SJSA1 (cell line): ENCODE data around the gene ULK1. TPM values are rescaled to one million over a fixed set of nuclear protein-coding genes. Genes with fewer than 3 reads are reported as not detected.

Experiments
- total RNA-seq: library from RNA; depleted of rRNA; stranded (reverse); fragments of >200 nt; shearing (Covaris generic); gene quantifications from 2 replicates; pipeline ENCODE4 v1.2.3, GENCODE V29; 2014; rRNA removed

Gene ULK1
- total RNA-seq, 1 experiment from 2014 or later = 2.9 TPM

Other genes with a start within 250 kb of the ULK1 start
- 26.8 and 27.0 TPM in 2 replicates for gene SFSWAP, start 183.5 kb upstream of the ULK1 start, total RNA-seq
- 3.1 and 3.4 TPM in 2 replicates for gene MMP17, start 66.2 kb upstream of the ULK1 start, total RNA-seq
- 7.0 and 14.3 TPM in 2 replicates for gene PUS1, start 34.7 kb downstream of the ULK1 start, total RNA-seq
- gene EP400, start 55.3 kb downstream of the ULK1 start, total RNA-seq = 9.7 and 10.3 TPM in 2 replicates
- 8.9 and 11.8 TPM in 2 replicates for gene DDX51, start 249.7 kb downstream of the ULK1 start, total RNA-seq
- 10.1 and 11.9 TPM in 2 replicates for gene NOC4L, start 249.8 kb downstream of the ULK1 start, total RNA-seq